GM19035 (cell line): ENCODE results near the gene VAT1.
"Not testable (repeated sequence)": the region's sequence is repeated elsewhere in the genome, so short reads cannot be mapped to it uniquely, and the experiment has no call there.

ENCODE experiments used
- ATAC-seq: cut with Tn5 transposase; IDR thresholded peaks from one replicate; pipeline ENCODE4 v1.9.1; 2021; ENCODE audit not compliant: unreplicated experiment

VAT1 gene

GRCh38 chr17:42975701-42976100 lies 46.5 kb downstream of the VAT1 start:
- ATAC-seq, result not testable (repeated sequence)

GRCh38 chr17:42975265-42975664 lies 46.9 kb downstream of the VAT1 start:
- no peak for ATAC-seq

GRCh38 chr17:42973323-42973722 lies 48.9 kb downstream of the VAT1 start:
- not testable (repeated sequence) for ATAC-seq

GRCh38 chr17:42971589-42971988 lies 50.6 kb downstream of the VAT1 start:
- no peak for ATAC-seq

DNA sequence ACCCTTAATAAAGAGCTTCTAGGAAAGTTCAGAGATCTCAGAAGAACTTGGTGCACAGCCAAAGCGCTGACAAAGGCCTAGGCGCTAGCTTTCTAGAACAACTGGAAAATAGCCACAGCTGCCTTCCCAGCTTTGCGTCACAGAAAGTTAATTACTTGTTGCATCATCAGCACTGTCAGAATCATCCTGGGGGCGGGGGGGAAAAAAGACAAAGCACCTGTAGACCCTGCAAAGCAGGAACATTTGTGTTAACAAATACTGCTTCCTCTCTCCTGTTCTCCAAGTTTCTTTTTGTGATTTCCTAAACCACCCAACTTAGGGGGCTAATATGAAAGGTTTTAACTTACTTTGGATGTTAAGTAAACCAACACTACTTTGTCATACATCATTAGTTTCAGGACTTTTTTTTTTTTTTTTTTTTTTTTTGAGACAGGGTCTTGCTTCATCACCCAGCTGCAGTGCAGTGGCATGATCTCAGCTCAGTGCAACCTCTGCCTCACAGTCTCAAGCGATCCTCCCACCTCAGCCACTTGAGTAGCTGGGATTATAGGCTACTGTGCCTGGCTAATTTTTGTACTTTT lies 53.1 kb downstream of the VAT1 start:
- no peak for ATAC-seq

DNA sequence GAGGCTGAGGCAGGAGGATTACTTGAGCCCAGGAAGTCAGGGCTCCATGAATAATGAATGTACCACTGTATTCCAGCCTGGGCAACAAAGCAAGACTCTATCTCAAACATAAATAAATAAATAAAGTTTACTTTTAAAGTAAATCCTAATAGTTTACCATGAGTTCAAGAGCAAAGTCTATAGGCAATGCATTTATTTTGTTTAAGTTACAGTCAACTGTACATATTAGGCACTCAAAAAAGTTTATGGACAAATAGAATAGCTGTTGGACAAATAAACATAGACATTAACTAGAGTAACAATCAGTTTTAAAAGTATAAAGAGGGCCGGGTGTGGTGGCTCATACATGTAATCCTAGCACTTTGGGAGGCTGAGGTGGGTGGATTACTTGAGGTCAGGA lies 54.3 kb downstream of the VAT1 start:
- ATAC-seq, result no peak
